GM12874 (cell line): ENCODE measurements around the gene PIP5K1B.
A peak's percentile ranks its signal among the peaks of the same experiment; 100 is the strongest.

Experiments
- TF ChIP-seq, protein P1 (sequence below): IDR thresholded peaks from 2 replicates; pipeline ENCODE4 v1.5.1; 2011; ENCODE audit warnings: low read depth, mild to moderate bottlenecking, control low read depth, low read length, moderate library complexity; ENCODE audit not compliant: insufficient read depth

PIP5K1B gene

DNA sequence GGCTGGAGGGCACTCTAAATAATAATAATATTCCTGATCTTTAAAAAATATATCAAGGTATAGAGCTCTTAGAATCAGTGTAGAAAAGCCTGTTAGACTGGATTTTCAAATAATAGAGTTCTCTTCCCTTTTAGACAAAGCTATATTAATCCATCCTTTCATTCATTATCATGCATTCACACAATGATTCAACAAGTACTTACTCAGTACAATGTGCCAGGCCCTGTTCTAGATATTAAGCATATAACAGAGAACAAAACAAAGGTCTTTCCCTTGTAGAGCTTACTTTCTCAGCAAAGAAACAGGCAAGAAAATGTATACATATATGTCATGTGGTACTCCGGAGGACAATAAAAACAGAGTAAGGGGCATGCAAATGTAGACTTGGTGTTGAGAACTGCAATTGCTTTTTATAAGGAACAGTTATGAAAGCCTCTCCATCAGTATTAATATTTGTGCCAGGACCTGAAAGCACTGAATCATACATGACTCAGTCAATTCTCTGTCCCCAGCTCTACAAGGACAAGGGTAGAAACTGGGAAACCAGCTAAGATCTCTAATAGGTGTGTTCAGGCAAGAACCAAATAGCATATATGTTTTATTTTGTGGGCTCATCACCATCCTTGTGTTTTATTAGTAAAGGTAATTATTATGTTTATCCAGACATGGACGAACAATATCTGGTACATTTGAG lies 72.2 kb downstream of the PIP5K1B start:
- TF ChIP-seq, protein P1, sequence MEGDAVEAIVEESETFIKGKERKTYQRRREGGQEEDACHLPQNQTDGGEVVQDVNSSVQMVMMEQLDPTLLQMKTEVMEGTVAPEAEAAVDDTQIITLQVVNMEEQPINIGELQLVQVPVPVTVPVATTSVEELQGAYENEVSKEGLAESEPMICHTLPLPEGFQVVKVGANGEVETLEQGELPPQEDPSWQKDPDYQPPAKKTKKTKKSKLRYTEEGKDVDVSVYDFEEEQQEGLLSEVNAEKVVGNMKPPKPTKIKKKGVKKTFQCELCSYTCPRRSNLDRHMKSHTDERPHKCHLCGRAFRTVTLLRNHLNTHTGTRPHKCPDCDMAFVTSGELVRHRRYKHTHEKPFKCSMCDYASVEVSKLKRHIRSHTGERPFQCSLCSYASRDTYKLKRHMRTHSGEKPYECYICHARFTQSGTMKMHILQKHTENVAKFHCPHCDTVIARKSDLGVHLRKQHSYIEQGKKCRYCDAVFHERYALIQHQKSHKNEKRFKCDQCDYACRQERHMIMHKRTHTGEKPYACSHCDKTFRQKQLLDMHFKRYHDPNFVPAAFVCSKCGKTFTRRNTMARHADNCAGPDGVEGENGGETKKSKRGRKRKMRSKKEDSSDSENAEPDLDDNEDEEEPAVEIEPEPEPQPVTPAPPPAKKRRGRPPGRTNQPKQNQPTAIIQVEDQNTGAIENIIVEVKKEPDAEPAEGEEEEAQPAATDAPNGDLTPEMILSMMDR, result no peak

DNA sequence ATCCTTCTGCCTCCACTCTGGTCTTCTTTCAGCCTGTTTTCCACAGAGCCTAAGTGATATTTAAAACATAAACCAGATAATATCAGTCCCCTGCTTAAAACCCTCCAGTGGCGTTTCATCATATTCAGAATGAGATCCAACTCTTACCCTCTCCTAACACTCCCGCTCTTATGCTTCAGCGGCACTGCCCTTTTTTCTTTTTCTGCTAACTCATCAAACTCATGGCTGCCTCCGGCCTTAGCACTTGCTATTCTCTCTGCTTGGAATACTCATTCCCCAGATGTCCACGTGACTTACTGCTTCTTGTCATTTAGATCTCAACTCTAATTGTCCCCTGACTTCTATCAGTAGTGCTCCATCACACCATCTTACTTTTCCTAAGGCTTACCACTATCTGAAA lies 73.6 kb downstream of the PIP5K1B start:
- TF ChIP-seq, protein P1, result no peak

DNA sequence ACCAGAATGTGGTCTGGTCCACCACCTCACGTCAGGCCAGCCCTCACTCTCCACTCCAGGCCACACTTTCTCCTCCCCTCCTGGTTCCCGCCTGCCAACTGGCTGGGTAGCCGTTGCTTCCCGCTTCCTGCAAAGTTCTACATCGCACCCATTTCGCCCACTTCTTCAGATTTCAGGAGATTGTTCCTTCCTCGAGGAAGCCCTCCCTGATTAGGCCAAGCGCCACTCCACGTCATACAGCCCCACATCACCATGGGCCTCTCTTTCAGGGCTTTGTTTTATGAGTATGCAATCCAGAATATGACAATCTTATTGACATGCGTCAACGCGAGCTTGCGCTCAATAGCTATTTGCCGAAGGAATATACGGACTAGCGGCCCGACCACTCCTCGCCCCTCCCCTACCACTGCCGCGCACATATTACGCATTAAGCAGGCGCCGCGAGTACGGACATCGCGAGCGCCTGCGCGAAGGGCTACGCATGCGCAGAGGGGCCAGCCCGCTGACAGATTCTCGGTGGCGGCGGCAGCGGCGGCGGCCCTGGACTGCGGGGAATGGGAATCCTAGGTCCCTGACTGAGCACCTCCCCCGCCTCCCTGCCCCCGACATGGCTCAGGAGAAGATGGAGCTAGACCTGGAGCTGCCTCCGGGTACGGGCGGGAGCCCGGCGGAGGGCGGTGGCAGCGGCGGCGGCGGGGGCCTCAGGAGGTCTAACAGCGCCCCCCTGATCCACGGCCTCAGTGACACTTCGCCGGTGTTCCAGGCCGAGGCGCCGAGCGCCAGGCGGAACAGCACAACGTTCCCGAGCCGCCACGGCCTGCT lies 74.7 kb downstream of the PIP5K1B start:
- TF ChIP-seq, protein P1, result peak; percentile 63

DNA sequence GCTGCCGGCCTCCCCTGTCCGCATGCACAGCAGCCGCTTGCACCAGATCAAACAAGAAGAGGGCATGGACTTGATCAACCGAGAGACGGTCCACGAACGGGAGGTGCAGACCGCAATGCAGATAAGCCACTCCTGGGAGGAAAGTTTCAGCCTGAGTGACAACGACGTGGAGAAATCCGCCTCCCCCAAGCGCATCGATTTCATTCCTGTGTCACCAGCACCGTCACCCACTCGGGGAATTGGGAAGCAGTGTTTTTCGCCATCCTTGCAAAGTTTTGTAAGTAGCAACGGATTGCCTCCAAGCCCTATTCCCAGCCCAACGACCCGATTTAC lies 75.3 kb downstream of the PIP5K1B start:
- TF ChIP-seq, protein P1, result no peak

DNA sequence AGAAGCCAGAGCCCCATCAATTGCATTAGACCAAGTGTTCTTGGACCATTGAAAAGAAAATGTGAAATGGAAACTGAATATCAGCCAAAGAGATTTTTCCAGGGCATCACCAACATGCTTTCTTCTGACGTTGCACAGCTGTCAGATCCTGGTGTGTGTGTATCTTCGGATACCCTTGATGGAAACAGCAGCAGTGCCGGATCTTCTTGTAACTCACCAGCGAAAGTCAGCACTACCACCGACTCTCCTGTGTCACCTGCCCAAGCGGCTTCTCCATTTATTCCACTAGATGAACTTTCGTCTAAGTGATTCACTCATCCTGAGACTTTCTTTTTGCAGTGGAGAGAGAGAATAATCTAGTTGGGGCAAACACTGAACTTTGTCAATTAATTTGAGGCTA lies 75.7 kb downstream of the PIP5K1B start:
- TF ChIP-seq, protein P1, result no peak

DNA sequence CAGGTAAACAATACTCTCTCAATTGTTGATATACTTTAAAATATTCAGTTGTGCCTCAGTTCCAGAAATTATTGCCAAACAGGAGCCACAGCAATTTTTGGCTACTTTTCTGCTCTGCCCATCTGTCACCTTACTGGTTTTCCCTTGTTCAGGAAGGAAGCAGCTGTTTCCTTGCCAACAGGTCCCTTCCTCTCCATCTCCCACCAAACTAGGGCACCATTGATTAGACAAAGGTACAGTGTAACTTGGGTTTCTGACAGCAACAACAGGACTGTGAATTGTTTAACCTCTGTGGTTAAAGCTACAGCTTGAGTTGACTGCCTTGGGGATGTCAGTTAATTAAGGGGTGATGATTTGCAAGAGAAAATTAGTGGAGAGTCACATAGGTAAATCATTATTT lies 76.9 kb downstream of the PIP5K1B start:
- TF ChIP-seq, protein P1, result no peak

DNA sequence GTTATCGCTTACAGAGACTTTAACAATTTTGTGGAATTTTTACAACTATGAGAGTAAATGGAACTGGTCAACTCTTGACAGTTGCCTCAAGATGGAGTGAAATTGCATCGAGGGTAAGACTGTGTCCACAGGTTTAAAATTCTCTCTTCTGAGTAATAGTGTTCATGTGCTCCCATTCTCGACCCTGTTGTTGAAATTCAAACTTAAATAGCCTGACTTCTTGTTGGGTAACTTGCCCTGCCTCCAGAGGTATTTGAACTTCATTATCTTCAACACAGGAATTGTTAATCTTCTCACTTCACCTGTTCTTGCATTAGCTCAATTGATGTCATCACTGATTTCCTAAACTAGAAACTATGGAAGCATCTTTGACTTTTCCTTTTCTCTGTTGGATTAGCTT lies 77.5 kb downstream of the PIP5K1B start:
- TF ChIP-seq, protein P1, result no peak
